Measurements from ENCODE around the gene ANO10. TPM values are rescaled to one million over a fixed set of nuclear protein-coding genes. Genes with fewer than 3 reads are reported as not detected.

Gene ANO10
- total RNA-seq, 1 experiment from 2014 or later = 9.7 TPM

- Histone ChIP-seq H3K27ac (ENCODE audit: low read depth, low read length, poor library complexity, severe bottlenecking) (no peak overlapping the region), H3K27me3 (replicated peaks; ENCODE audit: insufficient read depth, low read depth, low read length, poor library complexity) (no peaks in the 10 kb centered on the region), H3K36me3 (ENCODE audit: insufficient read depth, low read length, poor library complexity, severe bottlenecking) (no peaks in the 10 kb centered on the region), H3K4me1 (ENCODE audit: insufficient read depth, low read length, poor library complexity, severe bottlenecking) (no peaks in the 10 kb centered on the region), H3K9me3 (ENCODE audit: low read depth, low read length, poor library complexity, severe bottlenecking) (no peaks in the 10 kb centered on the region), H3K4me3 (ENCODE audit: low read depth, low read length, poor library complexity, severe bottlenecking) (no peak overlapping the region)
- intact Hi-C loops (cut with micrococcal nuclease; ENCODE audit: unreplicated experiment) = no loop called here
- ChIA-PET POLR2A (ENCODE audit: low non-redundant PET) (no interaction called here), CTCF (no interaction called here)
- TF ChIP-seq, protein P1, sequence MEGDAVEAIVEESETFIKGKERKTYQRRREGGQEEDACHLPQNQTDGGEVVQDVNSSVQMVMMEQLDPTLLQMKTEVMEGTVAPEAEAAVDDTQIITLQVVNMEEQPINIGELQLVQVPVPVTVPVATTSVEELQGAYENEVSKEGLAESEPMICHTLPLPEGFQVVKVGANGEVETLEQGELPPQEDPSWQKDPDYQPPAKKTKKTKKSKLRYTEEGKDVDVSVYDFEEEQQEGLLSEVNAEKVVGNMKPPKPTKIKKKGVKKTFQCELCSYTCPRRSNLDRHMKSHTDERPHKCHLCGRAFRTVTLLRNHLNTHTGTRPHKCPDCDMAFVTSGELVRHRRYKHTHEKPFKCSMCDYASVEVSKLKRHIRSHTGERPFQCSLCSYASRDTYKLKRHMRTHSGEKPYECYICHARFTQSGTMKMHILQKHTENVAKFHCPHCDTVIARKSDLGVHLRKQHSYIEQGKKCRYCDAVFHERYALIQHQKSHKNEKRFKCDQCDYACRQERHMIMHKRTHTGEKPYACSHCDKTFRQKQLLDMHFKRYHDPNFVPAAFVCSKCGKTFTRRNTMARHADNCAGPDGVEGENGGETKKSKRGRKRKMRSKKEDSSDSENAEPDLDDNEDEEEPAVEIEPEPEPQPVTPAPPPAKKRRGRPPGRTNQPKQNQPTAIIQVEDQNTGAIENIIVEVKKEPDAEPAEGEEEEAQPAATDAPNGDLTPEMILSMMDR (conservative IDR thresholded peaks at IDR 0.05; ENCODE audit: low read depth, low read length) = no peak
- TF ChIP-seq EZH2 (IDR thresholded peaks at IDR 0.05; ENCODE audit: borderline replicate concordance, low read depth, low read length, poor library complexity, severe bottlenecking) = no peak
- DNase-seq (ENCODE audit: low spot score) = no peak
- no TSS peak for BruUV-seq (replicated peaks)
Observed at GRCh38 chr3:43648957-43649356, 27.1 kb upstream of the ANO10 start.

- ChIA-PET POLR2A (ENCODE audit: low non-redundant PET) (interaction anchor here (0.6 kb wide), 1 partner anchor 26 kb away, joined by 3 read pairs; the partner anchor contains the start of gene ANO10), CTCF (no interaction called here)
- Histone ChIP-seq H3K27ac (ENCODE audit: low read depth, low read length, poor library complexity, severe bottlenecking) (no peak overlapping the region), H3K9me3 (ENCODE audit: low read depth, low read length, poor library complexity, severe bottlenecking) (no peaks in the 10 kb centered on the region), H3K27me3 (replicated peaks; ENCODE audit: insufficient read depth, low read depth, low read length, poor library complexity) (no peaks in the 10 kb centered on the region), H3K4me1 (ENCODE audit: insufficient read depth, low read length, poor library complexity, severe bottlenecking) (no peaks in the 10 kb centered on the region), H3K36me3 (ENCODE audit: insufficient read depth, low read length, poor library complexity, severe bottlenecking) (no peaks in the 10 kb centered on the region), H3K4me3 (ENCODE audit: low read depth, low read length, poor library complexity, severe bottlenecking) (no peak overlapping the region)
- intact Hi-C loops (cut with micrococcal nuclease; ENCODE audit: unreplicated experiment) = no loop called here
- no peak for TF ChIP-seq EZH2 (IDR thresholded peaks at IDR 0.05; ENCODE audit: borderline replicate concordance, low read depth, low read length, poor library complexity, severe bottlenecking)
- TF ChIP-seq, protein P1 (conservative IDR thresholded peaks at IDR 0.05; ENCODE audit: low read depth, low read length) = no peak
- BruUV-seq (replicated peaks) = no TSS peak
- DNase-seq (ENCODE audit: low spot score) = peak; percentile 4
Observed at GRCh38 chr3:43647331-43648166, 25.7 kb upstream of the ANO10 start.

- intact Hi-C loops (cut with micrococcal nuclease; ENCODE audit: unreplicated experiment) = no loop called here
Observed at GRCh38 chr3:43644443-43644842, 22.6 kb upstream of the ANO10 start.

More at GRCh38 chr3:43644443-43644842, 22.6 kb upstream of the ANO10 start:
- H3K27ac ChIP-seq (ENCODE audit: low read depth, low read length, poor library complexity, severe bottlenecking) = no peak overlapping the region
- H3K27me3 ChIP-seq (replicated peaks; ENCODE audit: insufficient read depth, low read depth, low read length, poor library complexity) = no peaks in the 10 kb centered on the region
- CTCF ChIA-PET = no interaction called here
- POLR2A ChIA-PET (ENCODE audit: low non-redundant PET) = no interaction called here
- TF ChIP-seq EZH2 (IDR thresholded peaks at IDR 0.05; ENCODE audit: borderline replicate concordance, low read depth, low read length, poor library complexity, severe bottlenecking) = no peak
- TF ChIP-seq, protein P1 (conservative IDR thresholded peaks at IDR 0.05; ENCODE audit: low read depth, low read length) = no peak
- H3K4me1 ChIP-seq (ENCODE audit: insufficient read depth, low read length, poor library complexity, severe bottlenecking) = no peaks in the 10 kb centered on the region
- no peak overlapping the region for H3K4me3 ChIP-seq (ENCODE audit: low read depth, low read length, poor library complexity, severe bottlenecking)
- no peaks in the 10 kb centered on the region for H3K9me3 ChIP-seq (ENCODE audit: low read depth, low read length, poor library complexity, severe bottlenecking)
- H3K36me3 ChIP-seq (ENCODE audit: insufficient read depth, low read length, poor library complexity, severe bottlenecking) = no peaks in the 10 kb centered on the region
- no peak for DNase-seq (ENCODE audit: low spot score)
- no TSS peak for BruUV-seq (replicated peaks)
